DND-41 (cell line): ENCODE results near the gene SLC16A14.

Experiments
- EZH2 ChIP-seq: IDR thresholded peaks from 3 replicates; pipeline ENCODE4 v1.6.1; 2012; ENCODE audit warnings: borderline replicate concordance, low read depth, mild to moderate bottlenecking, moderate library complexity, low read length, inconsistent platforms; ENCODE audit not compliant: severe bottlenecking
- TF ChIP-seq, protein P1 (sequence below): IDR thresholded peaks from 2 replicates; pipeline ENCODE4 v1.5.1; 2012; ENCODE audit warnings: borderline replicate concordance, low read length, moderate library complexity, mild to moderate bottlenecking; ENCODE audit not compliant: poor library complexity, severe bottlenecking; ENCODE audit errors: extremely low read depth

DNA sequence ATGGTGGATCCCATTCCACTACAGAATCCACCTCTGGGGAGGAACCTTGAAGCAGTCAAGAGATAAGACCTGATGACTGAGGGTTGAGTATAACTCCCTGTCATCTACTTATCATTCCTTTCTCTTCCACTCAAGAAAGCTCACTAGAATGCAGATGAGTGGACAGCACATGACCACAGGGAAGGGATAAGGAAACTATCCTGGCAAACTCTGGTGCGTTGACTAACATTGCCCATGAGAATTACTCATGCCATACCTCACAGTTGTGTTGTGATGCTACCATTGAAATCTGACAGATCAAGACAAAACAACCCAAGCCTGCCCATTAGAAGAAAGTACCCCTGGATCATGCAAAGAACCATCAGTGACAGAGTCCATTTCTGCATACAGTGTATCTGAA, 26.5 kb downstream of the SLC16A14 start:
- TF ChIP-seq, protein P1, sequence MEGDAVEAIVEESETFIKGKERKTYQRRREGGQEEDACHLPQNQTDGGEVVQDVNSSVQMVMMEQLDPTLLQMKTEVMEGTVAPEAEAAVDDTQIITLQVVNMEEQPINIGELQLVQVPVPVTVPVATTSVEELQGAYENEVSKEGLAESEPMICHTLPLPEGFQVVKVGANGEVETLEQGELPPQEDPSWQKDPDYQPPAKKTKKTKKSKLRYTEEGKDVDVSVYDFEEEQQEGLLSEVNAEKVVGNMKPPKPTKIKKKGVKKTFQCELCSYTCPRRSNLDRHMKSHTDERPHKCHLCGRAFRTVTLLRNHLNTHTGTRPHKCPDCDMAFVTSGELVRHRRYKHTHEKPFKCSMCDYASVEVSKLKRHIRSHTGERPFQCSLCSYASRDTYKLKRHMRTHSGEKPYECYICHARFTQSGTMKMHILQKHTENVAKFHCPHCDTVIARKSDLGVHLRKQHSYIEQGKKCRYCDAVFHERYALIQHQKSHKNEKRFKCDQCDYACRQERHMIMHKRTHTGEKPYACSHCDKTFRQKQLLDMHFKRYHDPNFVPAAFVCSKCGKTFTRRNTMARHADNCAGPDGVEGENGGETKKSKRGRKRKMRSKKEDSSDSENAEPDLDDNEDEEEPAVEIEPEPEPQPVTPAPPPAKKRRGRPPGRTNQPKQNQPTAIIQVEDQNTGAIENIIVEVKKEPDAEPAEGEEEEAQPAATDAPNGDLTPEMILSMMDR = no peak
- no peak for TF ChIP-seq EZH2
